Adrenal gland (tissue), 5 donors: ENCODE measurements around the gene TRAF3IP3.

ENCODE experiments used
- CTCF ChIP-seq, 6 experiments: fragments of 450-650 bp in 4 of 6; fragments of 200-600 bp in 2 of 6; sonication (generic) in 1 of 6; IDR thresholded peaks; 1 replicate in 5 of 6; 2 replicates in 1 of 6; pipeline versions ENCODE4 v1.5.1 to v1.8.0; 2016 to 2021; ENCODE audit warnings: antibody characterized with exemption in 6 of 6, mild to moderate bottlenecking in 2 of 6, moderate library complexity in 1 of 6
- POLR2A ChIP-seq, 2 donors: fragments of 450-650 bp; IDR thresholded peaks; one replicate each; pipeline ENCODE4 v1.6.1; 2017; ENCODE audit warnings: antibody characterized with exemption in 2 of 2, mild to moderate bottlenecking in 2 of 2, moderate library complexity in 1 of 2
- donor health status: DM: no; HTN: no; CAD: no.

- no peak for TF ChIP-seq CTCF (IDR thresholded peaks at IDR 0.05)
- no peak for TF ChIP-seq POLR2A (IDR thresholded peaks at IDR 0.05)
These were observed 35.0 kb upstream of the TRAF3IP3 start for GRCh38 chr1:209720826-209721225.
